Lower leg skin (tissue), 4 donors: ENCODE results near the gene TCL1A. TPM values are rescaled to one million over a fixed set of nuclear protein-coding genes. Genes with fewer than 3 reads are reported as not detected.
"Not testable (repeated sequence)": the region's sequence is repeated elsewhere in the genome, so short reads cannot be mapped to it uniquely, and the experiment has no call there.

Experiments used
- DNase-seq, 2 donors: peaks; one replicate each; pipeline ENCODE4 v3.0.0-alpha.2; 2019; ENCODE audit warnings: low spot score in 2 of 2
- H3K4me3 ChIP-seq: fragments of 200-600 bp; sonication (generic); 2 replicates; pipeline ENCODE4 v1.5.1; 2017; ENCODE audit warnings: mild to moderate bottlenecking, low read depth; ENCODE audit not compliant: poor library complexity, severe bottlenecking
- CTCF ChIP-seq, 3 donors: fragments of 450-650 bp; IDR thresholded peaks; one replicate each; pipeline ENCODE4 v1.5.1; 2016; ENCODE audit warnings: antibody characterized with exemption in 3 of 3, mild to moderate bottlenecking in 3 of 3, moderate library complexity in 2 of 3
- POLR2A ChIP-seq, 2 donors: fragments of 450-650 bp; IDR thresholded peaks; one replicate each; pipeline ENCODE4 v1.6.1; 2016 to 2017; ENCODE audit warnings: antibody characterized with exemption in 2 of 2, mild to moderate bottlenecking in 1 of 2, moderate library complexity in 1 of 2
- WGBS, 2 donors: methylation state at CpG; one replicate each; pipeline ENCODE4 v1.1.5; 2018; 5-methylcytosine and 5-hydroxymethylcytosine counted together
- intact Hi-C: fragments of 100-400 bp; cut with DNase I; formaldehyde crosslinking; loops from one replicate; pipeline ENCODE4 v1.15.0; 2023; ENCODE audit warnings: low total_unique reads
- total RNA-seq, 4 donors: library from RNA; depleted of rRNA; stranded (reverse); fragments of >200 nt; gene quantifications; one replicate each; pipeline ENCODE4 v1.1.0, GENCODE V29; 2016

TCL1A gene
- total RNA-seq, 4 donors from 2014 or later = not detected

GRCh38 chr14:95756127-95756526 lies 42.2 kb upstream of the TCL1A start:
- 58 to 67% methylated on average over 6 of the region's 6 CpGs for WGBS, 2 donors
- TF ChIP-seq CTCF (IDR thresholded peaks at IDR 0.05) (no peak), POLR2A (IDR thresholded peaks at IDR 0.05) (no peak)
- no peak overlapping the region for H3K4me3 ChIP-seq
- no peak for DNase-seq
- intact Hi-C loops = no loop called here

- H3K4me3 ChIP-seq = no peak overlapping the region
- no peak for DNase-seq
- intact Hi-C loops = no loop called here
- 78 to 79% methylated on average over 4 of the region's 4 CpGs for WGBS, 2 donors
- no peak for TF ChIP-seq POLR2A (IDR thresholded peaks at IDR 0.05)
- TF ChIP-seq CTCF (IDR thresholded peaks at IDR 0.05) = no peak
These were observed 27.9 kb upstream of the TCL1A start for GRCh38 chr14:95741781-95742180.

- no peak for DNase-seq
- intact Hi-C loops = no loop called here
- 13% methylated on average over 5 of the region's 5 CpGs for WGBS, 2 donors
- no peak for TF ChIP-seq CTCF (IDR thresholded peaks at IDR 0.05)
- TF ChIP-seq POLR2A (IDR thresholded peaks at IDR 0.05) = no peak
- no peak overlapping the region for H3K4me3 ChIP-seq
These were observed 27.1 kb upstream of the TCL1A start for GRCh38 chr14:95741038-95741490.

GRCh38 chr14:95739356-95739755 lies 25.4 kb upstream of the TCL1A start:
- TF ChIP-seq POLR2A (IDR thresholded peaks at IDR 0.05) = no peak
- TF ChIP-seq CTCF (IDR thresholded peaks at IDR 0.05) = no peak
- DNase-seq = no peak
- 44 to 69% methylated on average over 1 of the region's 1 CpG for WGBS, 2 donors
- intact Hi-C loops = no loop called here
- H3K4me3 ChIP-seq = no peak overlapping the region

GRCh38 chr14:95733212-95733611 lies 19.3 kb upstream of the TCL1A start:
- TF ChIP-seq POLR2A (IDR thresholded peaks at IDR 0.05) = no peak
- TF ChIP-seq CTCF (IDR thresholded peaks at IDR 0.05) = no peak
- no peak for DNase-seq
- intact Hi-C loops = no loop called here
- no peak overlapping the region for H3K4me3 ChIP-seq
- WGBS, 2 donors = 90% methylated on average over 1 of the region's 1 CpG

- intact Hi-C loops = no loop called here
- WGBS, 2 donors = 69 to 76% methylated on average over 5 of the region's 5 CpGs
These were observed 16.2 kb upstream of the TCL1A start for GRCh38 chr14:95730126-95730525.

GRCh38 chr14:95729402-95730028 lies 15.6 kb upstream of the TCL1A start:
- DNase-seq, H3K4me3 ChIP-seq, intact Hi-C loops: not testable (repeated sequence)
- WGBS, 2 donors = 79 to 86% methylated on average over 8 of the region's 8 CpGs

More at GRCh38 chr14:95730126-95730525, 16.2 kb upstream of the TCL1A start:
- no peak overlapping the region for H3K4me3 ChIP-seq
- DNase-seq = no peak
- TF ChIP-seq POLR2A (IDR thresholded peaks at IDR 0.05) = no peak
- no peak for TF ChIP-seq CTCF (IDR thresholded peaks at IDR 0.05)
